HEK293 (cell line): ENCODE results near the gene PLA2G1B.

Experiments
- CTCF ChIA-PET: fragments of 350-600 bp; formaldehyde crosslinking; extraction: SDS; loops from one replicate; lab custom pipeline; 2021; ENCODE audit warnings: antibody characterized with exemption; lab: Yijun Ruan, JAX
- POLR2A ChIA-PET: fragments of 300-600 bp; formaldehyde crosslinking; extraction: SDS; loops from one replicate; lab custom pipeline; 2020; ENCODE audit warnings: antibody characterized with exemption, inconsistent platforms; lab: Yijun Ruan, JAX
- H3K27ac ChIP-seq: fragments of 200-500 bp; sonication (Bioruptor generic); 2 replicates; pipeline ENCODE4 v1.5.1; 2014; ENCODE audit warnings: low read depth, low read length, control low read depth, inconsistent platforms; ENCODE audit errors: extremely low read depth
- H3K36me3 ChIP-seq, 2 experiments: fragments of 200-500 bp in 1 of 2; sonication (Bioruptor generic) in 1 of 2; 1 replicate in 1 of 2; 2 replicates in 1 of 2; pipeline ENCODE4 v1.5.1; 2014 to 2017; ENCODE audit warnings: inconsistent platforms in 2 of 2, low read length in 2 of 2; ENCODE audit not compliant: control insufficient read depth in 2 of 2, insufficient read depth in 1 of 2
- H3K4me1 ChIP-seq: fragments of 200-500 bp; sonication (Bioruptor generic); 2 replicates; pipeline ENCODE4 v1.5.1; 2014; ENCODE audit warnings: mild to moderate bottlenecking, low read length, inconsistent platforms; ENCODE audit not compliant: control insufficient read depth, insufficient read depth
- H3K4me3 ChIP-seq: 2 replicates; pipeline ENCODE4 v1.5.1; 2011; ENCODE audit warnings: low read depth, mild to moderate bottlenecking, control low read depth, low read length, moderate library complexity
- H3K9me3 ChIP-seq: fragments of 200-500 bp; sonication (Bioruptor generic); 2 replicates; pipeline ENCODE4 v1.5.1; 2014; ENCODE audit warnings: low read depth, low read length, inconsistent platforms; ENCODE audit not compliant: control insufficient read depth, insufficient read depth
- ATF2 ChIP-seq: fragments of 450-650 bp; formaldehyde crosslinking; IDR thresholded peaks from 2 replicates; pipeline ENCODE4 v1.5.1; 2016; ENCODE audit warnings: missing biosample characterization, missing genetic modification characterization, low read depth
- ELK4 ChIP-seq: IDR thresholded peaks from 2 replicates; pipeline ENCODE4 v1.6.1; 2011; ENCODE audit warnings: mild to moderate bottlenecking, low read depth, low read length, borderline replicate concordance
- HOXD13 ChIP-seq: sonication (generic); formaldehyde crosslinking; IDR thresholded peaks from 2 replicates; pipeline ENCODE4 v1.8.0; 2022; ENCODE audit warnings: missing genetic modification reagents, borderline replicate concordance
- OSR2 ChIP-seq: fragments of 450-650 bp; formaldehyde crosslinking; IDR thresholded peaks from 2 replicates; pipeline ENCODE4 v1.5.1; 2016; ENCODE audit warnings: missing biosample characterization, missing genetic modification characterization
- PRDM1 ChIP-seq: fragments of 450-650 bp; formaldehyde crosslinking; IDR thresholded peaks from 2 replicates; pipeline ENCODE4; 2016; ENCODE audit warnings: missing biosample characterization, missing genetic modification characterization
- TCF7L2 ChIP-seq: IDR thresholded peaks from 2 replicates; pipeline ENCODE4 v1.6.1; 2011; ENCODE audit warnings: low read depth, mild to moderate bottlenecking, inconsistent platforms, low read length, moderate library complexity, borderline replicate concordance
- TRIM28 ChIP-seq: IDR thresholded peaks from 2 replicates; pipeline ENCODE4 v1.6.1; 2011; ENCODE audit warnings: low read length, control low read depth, borderline replicate concordance
- ZBTB20 ChIP-seq: fragments of 450-650 bp; formaldehyde crosslinking; IDR thresholded peaks from 2 replicates; pipeline ENCODE4 v1.5.1; 2016; ENCODE audit warnings: missing biosample characterization, missing genetic modification characterization
- ZNF571 ChIP-seq: fragments of 450-650 bp; formaldehyde crosslinking; IDR thresholded peaks from 2 replicates; pipeline ENCODE4 v1.5.0; 2017; ENCODE audit warnings: missing biosample characterization, missing genetic modification characterization
- ZNF707 ChIP-seq: fragments of 450-650 bp; formaldehyde crosslinking; IDR thresholded peaks from 2 replicates; pipeline ENCODE4 v1.5.1; 2016; ENCODE audit warnings: missing biosample characterization, missing genetic modification characterization
- ZSCAN5A ChIP-seq: fragments of 450-650 bp; formaldehyde crosslinking; IDR thresholded peaks from 2 replicates; pipeline ENCODE4 v1.5.1; 2016; ENCODE audit warnings: missing biosample characterization, missing genetic modification characterization
- TF ChIP-seq, protein P1 (sequence below): fragments of 450-650 bp; formaldehyde crosslinking; IDR thresholded peaks from 2 replicates; pipeline ENCODE4 v1.5.1; 2017; ENCODE audit warnings: missing biosample characterization, missing genetic modification characterization
- TF ChIP-seq, protein P2 (sequence below): fragments of 450-650 bp; formaldehyde crosslinking; IDR thresholded peaks from 2 replicates; pipeline ENCODE4 v1.5.1; 2017; ENCODE audit warnings: missing biosample characterization, missing genetic modification characterization
- TF ChIP-seq, protein P3 (sequence below): fragments of 450-650 bp; formaldehyde crosslinking; optimal IDR thresholded peaks from 2 replicates; pipeline ENCODE3; 2016; ENCODE audit warnings: missing biosample characterization, mild to moderate bottlenecking, missing genetic modification characterization

The PLA2G1B gene

DNA sequence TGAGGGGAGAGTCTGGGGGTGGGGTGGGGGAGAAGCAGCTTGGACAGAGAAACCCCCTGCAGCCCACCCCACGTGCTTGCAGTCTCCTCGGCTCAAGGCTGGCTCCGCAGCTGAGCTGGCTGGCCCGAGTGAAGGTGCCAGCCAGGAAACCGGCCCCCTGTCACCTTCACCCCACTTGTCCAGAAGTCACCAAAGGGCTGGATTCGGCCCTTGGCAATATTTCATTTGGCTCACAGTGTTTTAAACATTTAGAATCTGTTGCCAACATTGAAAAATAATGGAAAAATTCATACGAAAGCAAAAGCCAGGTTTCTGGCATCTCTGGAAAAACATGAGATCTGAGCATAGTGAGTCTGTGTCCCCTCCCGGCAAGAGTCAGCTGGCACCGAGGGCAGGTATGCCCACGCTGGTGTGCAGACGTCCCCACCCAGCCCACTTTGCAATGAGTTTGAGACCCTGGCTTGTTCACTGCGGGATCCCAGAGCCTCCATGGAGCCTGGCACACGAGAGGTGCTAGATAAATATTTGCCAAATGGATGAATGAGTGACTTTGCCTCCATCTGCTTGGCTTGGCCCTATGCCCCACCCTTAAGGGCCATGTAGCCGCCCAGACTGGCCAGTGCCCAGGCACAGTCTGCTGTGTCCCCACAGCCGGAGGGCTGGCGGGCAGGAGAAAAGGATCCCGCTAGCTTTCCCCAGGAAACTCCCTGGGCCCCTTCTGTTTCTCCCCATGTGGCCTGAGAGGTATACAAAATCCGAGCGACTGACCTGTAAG lies 23.2 kb upstream of the PLA2G1B start (continued):
- TF ChIP-seq, protein P1, sequence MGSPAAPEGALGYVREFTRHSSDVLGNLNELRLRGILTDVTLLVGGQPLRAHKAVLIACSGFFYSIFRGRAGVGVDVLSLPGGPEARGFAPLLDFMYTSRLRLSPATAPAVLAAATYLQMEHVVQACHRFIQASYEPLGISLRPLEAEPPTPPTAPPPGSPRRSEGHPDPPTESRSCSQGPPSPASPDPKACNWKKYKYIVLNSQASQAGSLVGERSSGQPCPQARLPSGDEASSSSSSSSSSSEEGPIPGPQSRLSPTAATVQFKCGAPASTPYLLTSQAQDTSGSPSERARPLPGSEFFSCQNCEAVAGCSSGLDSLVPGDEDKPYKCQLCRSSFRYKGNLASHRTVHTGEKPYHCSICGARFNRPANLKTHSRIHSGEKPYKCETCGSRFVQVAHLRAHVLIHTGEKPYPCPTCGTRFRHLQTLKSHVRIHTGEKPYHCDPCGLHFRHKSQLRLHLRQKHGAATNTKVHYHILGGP (tag by site-specific recombination), result no peak

DNA sequence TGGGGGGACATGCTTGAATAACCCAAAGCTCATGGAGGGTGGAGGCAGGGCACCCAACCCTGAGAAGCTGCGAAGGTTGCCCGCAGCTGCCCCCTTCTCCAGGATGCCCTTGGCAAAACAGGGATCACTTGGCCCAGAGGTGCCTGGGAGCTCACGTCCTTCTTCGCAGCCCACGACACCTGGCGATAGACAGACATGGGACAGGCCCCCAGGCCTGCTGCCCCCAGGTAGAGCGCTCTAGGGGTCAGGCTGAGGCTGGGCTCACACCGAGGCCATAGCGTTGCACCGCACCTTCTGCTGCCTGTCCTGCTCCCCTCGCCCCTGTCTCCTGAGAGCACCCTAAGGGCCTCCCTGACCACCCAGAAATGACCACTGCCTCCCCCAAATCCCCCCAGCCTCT lies 20.2 kb upstream of the PLA2G1B start:
- Histone ChIP-seq H3K9me3 (no peaks in the 10 kb centered on the region), H3K4me1 (no peaks in the 10 kb centered on the region), H3K36me3 (peaks cover 10 to 68% of the 10 kb centered on the region in 2 experiments), H3K4me3 (no peak overlapping the region), H3K27ac (no peak overlapping the region)
- CTCF ChIA-PET, result interaction anchor here (0.6 to 2.0 kb wide), 3 partner anchors 19 to 82 kb away, joined by 3 to 10 read pairs (median 4); no protein-coding TSS in a partner anchor
- POLR2A ChIA-PET, result interaction anchor here (1.1 kb wide), 1 partner anchor 83 kb away, joined by 4 read pairs; no protein-coding TSS in a partner anchor
- no peak for TF ChIP-seq PRDM1 (tag by site-specific recombination)
- TF ChIP-seq, protein P2, sequence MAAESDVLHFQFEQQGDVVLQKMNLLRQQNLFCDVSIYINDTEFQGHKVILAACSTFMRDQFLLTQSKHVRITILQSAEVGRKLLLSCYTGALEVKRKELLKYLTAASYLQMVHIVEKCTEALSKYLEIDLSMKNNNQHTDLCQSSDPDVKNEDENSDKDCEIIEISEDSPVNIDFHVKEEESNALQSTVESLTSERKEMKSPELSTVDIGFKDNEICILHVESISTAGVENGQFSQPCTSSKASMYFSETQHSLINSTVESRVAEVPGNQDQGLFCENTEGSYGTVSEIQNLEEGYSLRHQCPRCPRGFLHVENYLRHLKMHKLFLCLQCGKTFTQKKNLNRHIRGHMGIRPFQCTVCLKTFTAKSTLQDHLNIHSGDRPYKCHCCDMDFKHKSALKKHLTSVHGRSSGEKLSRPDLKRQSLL (tag by site-specific recombination), result no peak
- TF ChIP-seq ELK4, result no peak
- TF ChIP-seq ZBTB20 (tag by site-specific recombination), result no peak
- no peak for TF ChIP-seq ZSCAN5A
- TF ChIP-seq OSR2 (tag by site-specific recombination), result no peak
- TF ChIP-seq ZNF707 (tag by site-specific recombination), result no peak
- TF ChIP-seq ATF2 (tag by site-specific recombination), result no peak
- TF ChIP-seq, protein P3, sequence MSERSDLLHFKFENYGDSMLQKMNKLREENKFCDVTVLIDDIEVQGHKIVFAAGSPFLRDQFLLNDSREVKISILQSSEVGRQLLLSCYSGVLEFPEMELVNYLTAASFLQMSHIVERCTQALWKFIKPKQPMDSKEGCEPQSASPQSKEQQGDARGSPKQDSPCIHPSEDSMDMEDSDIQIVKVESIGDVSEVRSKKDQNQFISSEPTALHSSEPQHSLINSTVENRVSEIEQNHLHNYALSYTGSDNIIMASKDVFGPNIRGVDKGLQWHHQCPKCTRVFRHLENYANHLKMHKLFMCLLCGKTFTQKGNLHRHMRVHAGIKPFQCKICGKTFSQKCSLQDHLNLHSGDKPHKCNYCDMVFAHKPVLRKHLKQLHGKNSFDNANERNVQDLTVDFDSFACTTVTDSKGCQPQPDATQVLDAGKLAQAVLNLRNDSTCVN, result no peak
- no peak for TF ChIP-seq ZNF571 (tag by site-specific recombination)
- no peak for TF ChIP-seq TRIM28
- no peak for TF ChIP-seq HOXD13 (CRISPR knock-in tag)
- no peak for TF ChIP-seq TCF7L2
- TF ChIP-seq, all 188 proteins: peak for 0
